ENCODE measurements around the gene ASIC2. TPM values are rescaled to one million over a fixed set of nuclear protein-coding genes. Genes with fewer than 3 reads are reported as not detected.

The ASIC2 gene
- total RNA-seq, 1 donor, result 0.18 TPM

- no peak for DNase-seq (ENCODE audit: low read depth)
- H3K4me3 ChIP-seq (ENCODE audit: low read depth, low read length), result no peak overlapping the region
- TF ChIP-seq CTCF (IDR thresholded peaks at IDR 0.05; ENCODE audit: insufficient read depth, low read length), result no peak
These were observed 94.1 kb downstream of the ASIC2 start for GRCh38 chr17:33198954-33199353.

DNA sequence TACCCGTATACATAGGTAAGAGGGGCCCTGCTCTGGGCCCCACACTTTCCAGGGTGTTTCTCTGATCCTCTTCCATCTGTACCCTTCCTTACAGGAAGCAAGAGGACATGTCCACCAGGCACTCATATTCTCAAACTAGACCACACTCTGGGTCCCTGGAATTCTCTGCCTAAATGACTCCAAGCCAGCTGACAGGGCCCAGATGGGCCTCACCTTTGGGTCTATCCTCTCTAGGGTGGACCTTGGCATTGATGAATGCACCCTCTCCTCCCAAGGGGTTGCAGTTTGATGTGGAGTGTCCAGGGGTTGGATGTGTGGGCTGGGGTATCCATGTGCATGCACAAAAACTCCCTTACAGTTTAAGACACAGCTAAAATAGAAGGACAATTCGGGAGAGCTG is 95.8 kb downstream of the ASIC2 start:
- no peak for TF ChIP-seq CTCF (IDR thresholded peaks at IDR 0.05; ENCODE audit: insufficient read depth, low read length)
- no peak overlapping the region for H3K4me3 ChIP-seq (ENCODE audit: low read depth, low read length)
- no peak for DNase-seq (ENCODE audit: low read depth)

DNA sequence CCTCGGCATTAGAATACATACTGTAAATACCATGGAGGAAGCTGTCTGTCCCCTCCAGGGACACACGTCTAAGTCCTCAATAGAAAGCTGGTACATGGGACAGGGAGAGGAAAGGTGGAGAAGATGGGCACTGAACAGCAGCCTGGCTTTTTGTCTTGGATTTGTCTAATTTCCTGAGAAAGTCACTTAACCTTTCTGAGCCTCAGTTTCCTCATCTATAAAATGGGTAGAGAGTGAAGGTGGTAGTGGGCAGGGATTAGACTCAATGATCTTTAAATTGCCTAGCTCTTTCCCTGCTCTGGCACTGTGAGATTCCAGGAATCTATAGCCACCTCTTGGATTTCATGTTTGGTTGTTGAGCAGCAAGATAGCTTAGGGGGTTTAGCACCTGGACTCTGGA is 96.2 kb downstream of the ASIC2 start:
- no peak overlapping the region for H3K4me3 ChIP-seq (ENCODE audit: low read depth, low read length)
- no peak for DNase-seq (ENCODE audit: low read depth)
- no peak for TF ChIP-seq CTCF (IDR thresholded peaks at IDR 0.05; ENCODE audit: insufficient read depth, low read length)

DNA sequence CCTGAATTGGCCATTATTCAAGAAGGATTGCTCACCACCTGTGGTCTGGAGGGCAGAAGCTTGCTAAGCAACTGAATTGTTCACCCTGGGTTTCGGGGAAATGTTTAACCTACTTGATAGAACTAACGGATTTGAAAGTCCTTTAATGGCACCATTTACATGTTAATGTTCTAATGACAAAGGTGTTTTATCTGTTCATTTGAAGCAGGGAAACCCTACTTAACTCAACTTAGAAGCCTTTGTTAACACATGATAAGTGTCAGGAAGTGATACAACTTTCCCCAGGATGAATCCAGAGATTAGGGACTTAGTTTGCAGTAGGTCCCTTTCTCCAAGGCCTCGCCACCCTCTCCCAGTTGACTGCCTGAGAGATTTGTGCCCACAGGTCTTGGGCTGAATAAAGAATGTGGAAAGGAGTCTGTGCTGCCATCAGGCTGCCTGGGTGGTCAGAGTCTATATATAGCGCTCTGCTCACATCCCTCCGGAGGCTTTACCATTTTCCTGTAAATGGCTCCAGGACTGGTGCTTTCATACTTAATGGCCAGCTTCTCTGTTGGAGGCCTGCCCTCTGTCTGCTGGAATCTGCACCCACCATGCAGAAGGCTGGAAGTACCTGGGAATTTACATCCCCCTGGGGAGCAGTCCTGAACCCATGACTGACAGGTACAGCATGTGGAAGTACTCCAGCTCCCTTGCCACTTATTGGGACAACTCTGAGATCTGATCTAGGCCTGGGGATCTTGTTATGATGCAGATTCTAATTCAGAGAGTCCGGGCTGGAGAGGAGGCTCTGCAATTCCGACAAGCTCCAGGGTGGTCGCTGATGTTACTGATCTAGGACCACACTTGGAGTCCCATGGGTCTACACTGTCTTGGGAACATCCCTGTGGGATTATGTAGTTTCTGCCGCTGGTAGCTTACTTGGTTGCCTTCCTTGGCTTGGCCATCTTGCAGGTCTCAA is 99.9 kb downstream of the ASIC2 start:
- no peak overlapping the region for H3K4me3 ChIP-seq (ENCODE audit: low read depth, low read length)
- no peak for DNase-seq (ENCODE audit: low read depth)
- TF ChIP-seq CTCF (IDR thresholded peaks at IDR 0.05; ENCODE audit: insufficient read depth, low read length), result no peak

DNA sequence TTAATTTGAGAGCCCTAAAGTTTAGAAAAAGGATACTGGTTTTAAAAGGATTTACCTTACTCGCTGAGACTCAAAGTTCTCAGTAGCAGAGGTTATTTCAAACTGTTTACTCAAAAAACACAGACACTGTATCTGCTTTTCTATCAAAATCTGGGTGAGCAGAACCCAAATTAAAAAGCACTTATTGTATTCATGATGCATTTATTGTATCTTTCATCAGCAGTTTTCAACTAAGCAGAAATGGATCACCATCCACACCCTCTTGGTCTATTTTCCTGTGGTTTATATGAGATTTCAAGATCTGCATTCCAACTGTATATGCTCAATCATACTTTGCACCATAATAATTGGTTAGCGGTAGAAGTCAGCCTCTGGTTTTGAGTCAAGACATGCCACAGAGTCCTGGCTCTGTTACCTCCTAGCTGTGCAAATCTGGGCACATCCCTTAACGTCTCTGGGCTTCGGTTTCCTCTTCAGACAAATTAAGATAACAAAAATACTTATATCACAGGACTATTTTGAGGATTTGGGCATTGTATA is 109.5 kb downstream of the ASIC2 start:
- TF ChIP-seq CTCF (IDR thresholded peaks at IDR 0.05; ENCODE audit: insufficient read depth, low read length), result no peak
- no peak for DNase-seq (ENCODE audit: low read depth)
- H3K4me3 ChIP-seq (ENCODE audit: low read depth, low read length), result no peak overlapping the region

DNA sequence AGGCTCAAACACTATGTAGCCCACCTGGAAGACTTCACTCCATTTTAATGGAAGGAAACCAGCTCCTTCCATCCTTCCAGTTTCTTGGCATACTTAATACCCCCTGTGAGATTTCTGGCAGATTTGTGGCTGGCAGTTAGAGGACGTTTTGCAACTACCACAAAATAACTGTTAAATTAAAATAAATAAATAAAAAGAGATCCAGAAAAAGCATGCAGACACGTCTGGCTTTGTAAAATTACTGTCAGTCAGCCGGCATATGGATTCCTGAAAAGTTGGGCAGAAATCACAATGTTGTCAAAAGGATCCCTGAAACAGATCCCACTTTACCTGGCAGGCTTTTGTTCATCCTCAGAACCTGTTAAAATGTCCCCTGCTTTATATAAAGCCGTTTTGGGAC is 113.9 kb downstream of the ASIC2 start:
- no peak for DNase-seq (ENCODE audit: low read depth)
- TF ChIP-seq CTCF (IDR thresholded peaks at IDR 0.05; ENCODE audit: insufficient read depth, low read length), result no peak
- H3K4me3 ChIP-seq (ENCODE audit: low read depth, low read length), result no peak overlapping the region

Measured in fibroblast of the aortic adventitia (primary cell).